NAMALWA (cell line): ENCODE results near the gene DNAH12.

Experiments
- DNase-seq: peaks from one replicate; pipeline ENCODE4 v3.0.0-alpha.2; 2015; ENCODE audit warnings: low spot score

The DNAH12 gene

GRCh38 chr3:57544181-57545125 is at the start of gene DNAH12:
DNAH12 (minus strand) TSS chr3:57544344; CDS start chr3:57542870, 1,474 bp downstream.
- peak; percentile 4 for DNase-seq

- no peak for DNase-seq
Observed at GRCh38 chr3:57592306-57592705, 48.2 kb upstream of the DNAH12 start.

GRCh38 chr3:57587905-57588304 is 43.8 kb upstream of the DNAH12 start:
- DNase-seq, result no peak

GRCh38 chr3:57586778-57587177 is 42.6 kb upstream of the DNAH12 start:
- no peak for DNase-seq

- no peak for DNase-seq
Observed at GRCh38 chr3:57583544-57583943, 39.4 kb upstream of the DNAH12 start.

GRCh38 chr3:57582474-57583168 is 38.5 kb upstream of the DNAH12 start:
- DNase-seq, result peak; percentile 62

- no peak for DNase-seq
Observed at GRCh38 chr3:57577801-57578200, 33.7 kb upstream of the DNAH12 start.

- no peak for DNase-seq
Observed at GRCh38 chr3:57575966-57576626, 32.0 kb upstream of the DNAH12 start.

GRCh38 chr3:57572096-57572495 is 28.0 kb upstream of the DNAH12 start:
- DNase-seq, result no peak

- no peak for DNase-seq
Observed at GRCh38 chr3:57570878-57571277, 26.7 kb upstream of the DNAH12 start.

GRCh38 chr3:57569859-57570450 is 25.8 kb upstream of the DNAH12 start:
- no peak for DNase-seq

GRCh38 chr3:57559526-57559925 is 15.4 kb upstream of the DNAH12 start:
- no peak for DNase-seq

GRCh38 chr3:57557085-57557537 is 13.0 kb upstream of the DNAH12 start:
- DNase-seq, result peak; percentile 24

GRCh38 chr3:57556459-57557084 is 12.4 kb upstream of the DNAH12 start:
- peak; percentile 38 for DNase-seq

GRCh38 chr3:57555738-57556458 is 11.8 kb upstream of the DNAH12 start, which contains the start of gene PDE12:
PDE12 (plus strand) TSS chr3:57556274; CDS start chr3:57556380, 106 bp downstream.
- DNase-seq, result peak; percentile 81

- no peak for DNase-seq
Observed at GRCh38 chr3:57555306-57555705, 11.2 kb upstream of the DNAH12 start.

GRCh38 chr3:57546616-57547015 is 2.5 kb upstream of the DNAH12 start:
- no peak for DNase-seq

- DNase-seq, result no peak
Observed at GRCh38 chr3:57545636-57546268, 1.6 kb upstream of the DNAH12 start.

- DNase-seq, result no peak
Observed at GRCh38 chr3:57538465-57538864, 5.7 kb downstream of the DNAH12 start.

- DNase-seq, result no peak
Observed at GRCh38 chr3:57530071-57530608, 14.0 kb downstream of the DNAH12 start.
